HepG2 (cell line): ENCODE measurements around the gene EBP. TPM values are rescaled to one million over a fixed set of nuclear protein-coding genes. Genes with fewer than 3 reads are reported as not detected.

Experiments
- ATF3 ChIP-seq: sonication (generic); formaldehyde crosslinking; IDR thresholded peaks from 2 replicates; pipeline ENCODE4 v1.4.0; 2020; ENCODE audit warnings: missing genetic modification reagents
- ELF1 ChIP-seq: sonication (generic); formaldehyde crosslinking; IDR thresholded peaks from 2 replicates; pipeline ENCODE4 v1.4.0; 2020; ENCODE audit warnings: missing genetic modification reagents
- ETS1 ChIP-seq: sonication (generic); formaldehyde crosslinking; IDR thresholded peaks from 2 replicates; pipeline ENCODE4 v1.4.0; 2020; ENCODE audit warnings: missing genetic modification reagents
- ISL2 ChIP-seq: sonication (generic); formaldehyde crosslinking; IDR thresholded peaks from 2 replicates; pipeline ENCODE4 v1.5.0; 2020; ENCODE audit warnings: missing genetic modification reagents
- KLF11 ChIP-seq: IDR thresholded peaks from 2 replicates; pipeline ENCODE4 v1.6.1; 2016; ENCODE audit warnings: missing compliant biosample characterization
- MAFK ChIP-seq, 2 experiments: IDR thresholded peaks in 1 of 2; conservative IDR thresholded peaks in 1 of 2; 2 replicates each; pipeline ENCODE4 v1.6.1; 2011; ENCODE audit warnings: improper control_type of control experiment in 2 of 2, low read length in 2 of 2
- MIXL1 ChIP-seq: IDR thresholded peaks from 2 replicates; pipeline ENCODE4 v1.6.1; 2016
- NR2F2 ChIP-seq: IDR thresholded peaks from 2 replicates; pipeline ENCODE4 v1.6.1; 2012; ENCODE audit warnings: low read depth, inconsistent platforms, borderline replicate concordance
- SMYD3 ChIP-seq: sonication (generic); formaldehyde crosslinking; IDR thresholded peaks from 2 replicates; pipeline ENCODE4 v1.8.1; 2023; ENCODE audit warnings: mild to moderate bottlenecking, missing genetic modification reagents
- SOX5 ChIP-seq: IDR thresholded peaks from 2 replicates; pipeline ENCODE4 v1.6.1; 2016; ENCODE audit warnings: borderline replicate concordance
- SP1 ChIP-seq, 2 experiments: fragments of 450-650 bp in 1 of 2; sonication (generic) in 1 of 2; formaldehyde crosslinking in 1 of 2; IDR thresholded peaks; 2 replicates each; pipeline versions ENCODE4 v1.4.0 to v1.6.1; 2016 to 2020; ENCODE audit warnings: missing genetic modification reagents in 1 of 2
- SP5 ChIP-seq: IDR thresholded peaks from 2 replicates; pipeline ENCODE4 v1.6.1; 2016; ENCODE audit warnings: low read depth, borderline replicate concordance
- ZFYVE20 ChIP-seq: sonication (generic); formaldehyde crosslinking; IDR thresholded peaks from 2 replicates; pipeline ENCODE4 v1.8.0; 2023; ENCODE audit warnings: low read depth, mild to moderate bottlenecking, moderate library complexity, missing genetic modification reagents, borderline replicate concordance
- ZKSCAN1 ChIP-seq: fragments of 150-350 bp; IDR thresholded peaks from 2 replicates; pipeline ENCODE4 v1.6.1; 2014; ENCODE audit warnings: low read length
- ZNF530 ChIP-seq: sonication (generic); formaldehyde crosslinking; IDR thresholded peaks from 2 replicates; pipeline ENCODE4 v1.5.0; 2020; ENCODE audit warnings: low read depth, mild to moderate bottlenecking, missing genetic modification reagents
- ZNF558 ChIP-seq: sonication (generic); formaldehyde crosslinking; IDR thresholded peaks from 2 replicates; pipeline ENCODE4 v1.9.0; 2022; ENCODE audit warnings: mild to moderate bottlenecking, missing genetic modification reagents, borderline replicate concordance
- ZNF674 ChIP-seq: sonication (generic); formaldehyde crosslinking; IDR thresholded peaks from 2 replicates; pipeline ENCODE4 v1.5.0; 2020; ENCODE audit warnings: low read depth, mild to moderate bottlenecking, missing genetic modification reagents
- ZNF703 ChIP-seq: sonication (generic); formaldehyde crosslinking; IDR thresholded peaks from 2 replicates; pipeline ENCODE4 v1.5.1; 2020; ENCODE audit warnings: missing genetic modification reagents, mild to moderate bottlenecking, moderate library complexity, borderline replicate concordance
- ZNF724P ChIP-seq: sonication (generic); formaldehyde crosslinking; IDR thresholded peaks from 2 replicates; pipeline ENCODE4 v1.8.0; 2022; ENCODE audit warnings: missing genetic modification reagents, borderline replicate concordance
- ZNF747 ChIP-seq: sonication (generic); formaldehyde crosslinking; IDR thresholded peaks from 2 replicates; pipeline ENCODE4 v1.8.1; 2023; ENCODE audit warnings: missing genetic modification reagents, mild to moderate bottlenecking, borderline replicate concordance
- ZNF772 ChIP-seq: sonication (generic); formaldehyde crosslinking; IDR thresholded peaks from 2 replicates; pipeline ENCODE4 v1.5.0; 2020; ENCODE audit warnings: mild to moderate bottlenecking, missing genetic modification reagents
- ZNF775 ChIP-seq: sonication (generic); formaldehyde crosslinking; IDR thresholded peaks from 2 replicates; pipeline ENCODE4 v1.4.0; 2020; ENCODE audit warnings: missing genetic modification reagents, mild to moderate bottlenecking, moderate library complexity, borderline replicate concordance
- polyA plus RNA-seq, 8 experiments: library from polyadenylated mRNA; depleted of rRNA in 3 of 8; stranded (reverse) in 7 of 8; unstranded in 1 of 8; fragments of >200 nt; fragmentation: Illumina TruSeq in 4 of 8; extraction: Trizol in 4 of 8; gene quantifications; 2 replicates each; pipeline versions ENCODE4 v1.2.1 to v1.2.3, GENCODE V29; 2011 to 2016; ENCODE audit warnings: low read depth in 4 of 8, missing spikeins in 1 of 8, mixed read lengths in 1 of 8; ENCODE audit not compliant: insufficient read depth in 1 of 8
- total RNA-seq, 5 experiments: library from RNA; depleted of rRNA; stranded (reverse); fragments of >200 nt; fragmentation: Illumina TruSeq; extraction: Trizol; gene quantifications; 2 replicates each; pipeline ENCODE4 v1.2.3, GENCODE V29; 2016; ENCODE audit warnings: low read depth in 1 of 5
- TF ChIP-seq, protein P1 (sequence below): IDR thresholded peaks from 2 replicates; pipeline ENCODE4 v1.6.1; 2016

Gene EBP
- total and polyA plus RNA-seq, 2 of the 13 experiments (the other 11 are each of a cell fraction or from before 2014, with no cell fraction given): 106 to 260 TPM

- TF ChIP-seq ZNF724P (CRISPR knock-in tag) (no peak), MIXL1 (CRISPR knock-in tag) (no peak), MAFK (conservative IDR thresholded peaks at IDR 0.05 in 1 of 2, IDR thresholded peaks at IDR 0.05 in 1 of 2; ENCODE audit: low read length in 2 of 2) (no peak), ZKSCAN1 (no peak), ZNF703 (CRISPR knock-in tag) (no peak), ZNF530 (CRISPR knock-in tag) (no peak), ZNF775 (no peak), SMYD3 (CRISPR knock-in tag) (no peak), SOX5 (CRISPR knock-in tag) (peak; percentile 35; the same call in 1 of the 2 replicates), ELF1 (CRISPR knock-in tag) (peak; percentile 66), ZNF747 (CRISPR knock-in tag) (0 out of 2 replicates have a peak, but pooled peaks have one; percentile 24), KLF11 (no peak), ZNF772 (CRISPR knock-in tag) (0 out of 2 replicates have a peak, but pooled peaks have one; percentile 21), ETS1 (CRISPR knock-in tag) (no peak), ATF3 (CRISPR knock-in tag) (no peak), SP5 (CRISPR knock-in tag) (no peak), ZFYVE20 (no peak), SP1 (IDR thresholded peaks at IDR 0.05) (no peak), SP1 (CRISPR knock-in tag; IDR thresholded peaks at IDR 0.05) (no peak), ISL2 (peak; percentile 51; the same call in 1 of the 2 replicates), ZNF674 (CRISPR knock-in tag) (no peak), ZNF558 (CRISPR knock-in tag) (no peak), NR2F2 (no peak; the same call in 1 of the 2 replicates)
- TF ChIP-seq, protein P1, sequence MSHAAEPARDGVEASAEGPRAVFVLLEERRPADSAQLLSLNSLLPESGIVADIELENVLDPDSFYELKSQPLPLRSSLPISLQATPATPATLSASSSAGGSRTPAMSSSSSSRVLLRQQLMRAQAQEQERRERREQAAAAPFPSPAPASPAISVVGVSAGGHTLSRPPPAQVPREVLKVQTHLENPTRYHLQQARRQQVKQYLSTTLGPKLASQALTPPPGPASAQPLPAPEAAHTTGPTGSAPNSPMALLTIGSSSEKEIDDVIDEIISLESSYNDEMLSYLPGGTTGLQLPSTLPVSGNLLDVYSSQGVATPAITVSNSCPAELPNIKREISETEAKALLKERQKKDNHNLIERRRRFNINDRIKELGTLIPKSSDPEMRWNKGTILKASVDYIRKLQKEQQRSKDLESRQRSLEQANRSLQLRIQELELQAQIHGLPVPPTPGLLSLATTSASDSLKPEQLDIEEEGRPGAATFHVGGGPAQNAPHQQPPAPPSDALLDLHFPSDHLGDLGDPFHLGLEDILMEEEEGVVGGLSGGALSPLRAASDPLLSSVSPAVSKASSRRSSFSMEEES (CRISPR knock-in tag): no peak
These were observed 45.6 kb upstream of the EBP start, which contains the start of gene FTSJ1 (continued) for GRCh38 chrX:48475774-48476577.
